Tibial nerve (tissue), 4 donors: ENCODE measurements around the gene PTH1R.

Experiments
- EP300 ChIP-seq, 2 donors: sonication (generic); formaldehyde crosslinking; IDR thresholded peaks; one replicate each; pipeline ENCODE4 v1.6.1; 2017; ENCODE audit warnings: antibody characterized with exemption in 2 of 2, mild to moderate bottlenecking in 1 of 2
- TF ChIP-seq, protein P1 (sequence below), 5 experiments: fragments of 200-600 bp in 3 of 5; fragments of 450-650 bp in 2 of 5; sonication (generic) in 3 of 5; IDR thresholded peaks; one replicate each; pipeline ENCODE4 v1.5.1; 2016 to 2019; ENCODE audit warnings: antibody characterized with exemption in 5 of 5, mild to moderate bottlenecking in 3 of 5, moderate library complexity in 2 of 5

DNA sequence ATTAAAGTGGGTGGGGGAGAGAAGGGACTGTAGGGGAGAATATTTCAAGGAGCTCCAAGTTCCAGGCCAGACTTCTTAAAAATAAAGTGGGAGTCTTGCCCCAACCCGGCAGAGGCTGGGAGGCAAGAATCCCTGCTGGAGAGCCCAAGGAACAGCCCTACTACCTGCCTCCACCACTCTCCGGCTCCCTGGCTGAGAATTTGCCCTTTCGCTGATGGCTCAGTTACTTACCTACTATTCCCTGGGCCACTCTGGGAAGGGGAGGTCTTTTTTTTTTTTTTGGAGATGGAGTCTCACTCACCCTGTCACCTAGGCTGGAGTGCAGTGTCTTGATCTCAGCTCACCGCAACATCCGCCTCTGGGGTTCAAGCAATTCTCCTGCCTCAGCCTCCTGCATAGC is 29.8 kb upstream of the PTH1R start:
- no peak for TF ChIP-seq EP300 (IDR thresholded peaks at IDR 0.05)
- TF ChIP-seq, protein P1, sequence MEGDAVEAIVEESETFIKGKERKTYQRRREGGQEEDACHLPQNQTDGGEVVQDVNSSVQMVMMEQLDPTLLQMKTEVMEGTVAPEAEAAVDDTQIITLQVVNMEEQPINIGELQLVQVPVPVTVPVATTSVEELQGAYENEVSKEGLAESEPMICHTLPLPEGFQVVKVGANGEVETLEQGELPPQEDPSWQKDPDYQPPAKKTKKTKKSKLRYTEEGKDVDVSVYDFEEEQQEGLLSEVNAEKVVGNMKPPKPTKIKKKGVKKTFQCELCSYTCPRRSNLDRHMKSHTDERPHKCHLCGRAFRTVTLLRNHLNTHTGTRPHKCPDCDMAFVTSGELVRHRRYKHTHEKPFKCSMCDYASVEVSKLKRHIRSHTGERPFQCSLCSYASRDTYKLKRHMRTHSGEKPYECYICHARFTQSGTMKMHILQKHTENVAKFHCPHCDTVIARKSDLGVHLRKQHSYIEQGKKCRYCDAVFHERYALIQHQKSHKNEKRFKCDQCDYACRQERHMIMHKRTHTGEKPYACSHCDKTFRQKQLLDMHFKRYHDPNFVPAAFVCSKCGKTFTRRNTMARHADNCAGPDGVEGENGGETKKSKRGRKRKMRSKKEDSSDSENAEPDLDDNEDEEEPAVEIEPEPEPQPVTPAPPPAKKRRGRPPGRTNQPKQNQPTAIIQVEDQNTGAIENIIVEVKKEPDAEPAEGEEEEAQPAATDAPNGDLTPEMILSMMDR (IDR thresholded peaks at IDR 0.05): no peak
